Measurements from ENCODE around the gene SLC35F1.

Gene SLC35F1

GRCh38 chr6:117924690-117925089, 17.6 kb downstream of the SLC35F1 start:
- TF ChIP-seq PATZ1 (CRISPR knock-in tag; IDR thresholded peaks at IDR 0.05; ENCODE audit: borderline replicate concordance): no peak
- TF ChIP-seq ZNF8 (CRISPR knock-in tag; IDR thresholded peaks at IDR 0.05): no peak
- TF ChIP-seq ZFP3 (CRISPR knock-in tag; IDR thresholded peaks at IDR 0.05): no peak
- no peak for TF ChIP-seq PPARA (CRISPR knock-in tag; IDR thresholded peaks at IDR 0.05; ENCODE audit: borderline replicate concordance)
- no peak for TF ChIP-seq ZNF70 (CRISPR knock-in tag; IDR thresholded peaks at IDR 0.05)
- TF ChIP-seq, protein P1, sequence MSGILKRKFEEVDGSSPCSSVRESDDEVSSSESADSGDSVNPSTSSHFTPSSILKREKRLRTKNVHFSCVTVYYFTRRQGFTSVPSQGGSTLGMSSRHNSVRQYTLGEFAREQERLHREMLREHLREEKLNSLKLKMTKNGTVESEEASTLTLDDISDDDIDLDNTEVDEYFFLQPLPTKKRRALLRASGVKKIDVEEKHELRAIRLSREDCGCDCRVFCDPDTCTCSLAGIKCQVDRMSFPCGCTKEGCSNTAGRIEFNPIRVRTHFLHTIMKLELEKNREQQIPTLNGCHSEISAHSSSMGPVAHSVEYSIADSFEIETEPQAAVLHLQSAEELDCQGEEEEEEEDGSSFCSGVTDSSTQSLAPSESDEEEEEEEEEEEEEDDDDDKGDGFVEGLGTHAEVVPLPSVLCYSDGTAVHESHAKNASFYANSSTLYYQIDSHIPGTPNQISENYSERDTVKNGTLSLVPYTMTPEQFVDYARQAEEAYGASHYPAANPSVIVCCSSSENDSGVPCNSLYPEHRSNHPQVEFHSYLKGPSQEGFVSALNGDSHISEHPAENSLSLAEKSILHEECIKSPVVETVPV (CRISPR knock-in tag; IDR thresholded peaks at IDR 0.05): no peak
- no peak for TF ChIP-seq GLIS3 (CRISPR knock-in tag; IDR thresholded peaks at IDR 0.05)
- TF ChIP-seq, protein P2, sequence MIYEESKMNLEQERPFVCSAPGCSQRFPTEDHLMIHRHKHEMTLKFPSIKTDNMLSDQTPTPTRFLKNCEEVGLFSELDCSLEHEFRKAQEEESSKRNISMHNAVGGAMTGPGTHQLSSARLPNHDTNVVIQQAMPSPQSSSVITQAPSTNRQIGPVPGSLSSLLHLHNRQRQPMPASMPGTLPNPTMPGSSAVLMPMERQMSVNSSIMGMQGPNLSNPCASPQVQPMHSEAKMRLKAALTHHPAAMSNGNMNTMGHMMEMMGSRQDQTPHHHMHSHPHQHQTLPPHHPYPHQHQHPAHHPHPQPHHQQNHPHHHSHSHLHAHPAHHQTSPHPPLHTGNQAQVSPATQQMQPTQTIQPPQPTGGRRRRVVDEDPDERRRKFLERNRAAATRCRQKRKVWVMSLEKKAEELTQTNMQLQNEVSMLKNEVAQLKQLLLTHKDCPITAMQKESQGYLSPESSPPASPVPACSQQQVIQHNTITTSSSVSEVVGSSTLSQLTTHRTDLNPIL (CRISPR knock-in tag; IDR thresholded peaks at IDR 0.05; ENCODE audit: low read depth): no peak
- no peak for TF ChIP-seq ZNF565 (CRISPR knock-in tag; conservative IDR thresholded peaks at IDR 0.05; ENCODE audit: low read depth)
- TF ChIP-seq CSDC2 (CRISPR knock-in tag; IDR thresholded peaks at IDR 0.05): no peak
- no peak for TF ChIP-seq ARNTL (CRISPR knock-in tag; IDR thresholded peaks at IDR 0.05; ENCODE audit: borderline replicate concordance, low read depth)
- TF ChIP-seq BACH2 (CRISPR knock-in tag; IDR thresholded peaks at IDR 0.05; ENCODE audit: borderline replicate concordance): no peak
- no peak for TF ChIP-seq RARB (CRISPR knock-in tag; IDR thresholded peaks at IDR 0.05)
- no peak for TF ChIP-seq TCF4 (CRISPR knock-in tag; IDR thresholded peaks at IDR 0.05; ENCODE audit: borderline replicate concordance)
- no peak for ATAC-seq

DNA sequence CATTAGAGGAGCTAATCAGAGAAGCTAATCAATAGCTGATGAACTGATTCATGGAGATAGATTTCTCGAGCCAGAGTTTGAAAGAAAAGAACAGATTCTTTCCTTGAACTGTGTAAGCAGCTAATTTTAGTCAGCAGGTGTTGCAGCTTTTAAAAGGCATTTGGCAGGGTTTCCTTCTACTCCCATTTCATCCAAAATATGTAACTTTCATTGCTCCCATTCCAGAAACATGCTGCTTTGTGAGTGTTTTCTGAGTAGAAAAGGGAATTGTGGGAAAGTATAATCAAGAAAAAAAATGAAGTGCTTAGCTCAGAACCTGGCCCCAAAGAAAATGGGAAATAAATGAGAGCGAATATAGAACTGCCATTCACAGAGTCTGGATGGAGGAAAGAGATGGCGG, 20.8 kb downstream of the SLC35F1 start:
- no peak for ATAC-seq
- TF ChIP-seq CSDC2 (CRISPR knock-in tag; IDR thresholded peaks at IDR 0.05): no peak
- no peak for TF ChIP-seq OSR1 (CRISPR knock-in tag; IDR thresholded peaks at IDR 0.05)
- TF ChIP-seq, protein P1 (CRISPR knock-in tag; IDR thresholded peaks at IDR 0.05): no peak
- no peak for TF ChIP-seq BACH2 (CRISPR knock-in tag; IDR thresholded peaks at IDR 0.05; ENCODE audit: borderline replicate concordance)
- TF ChIP-seq PATZ1 (CRISPR knock-in tag; IDR thresholded peaks at IDR 0.05; ENCODE audit: borderline replicate concordance): no peak
- TF ChIP-seq ARNTL (CRISPR knock-in tag; IDR thresholded peaks at IDR 0.05; ENCODE audit: borderline replicate concordance, low read depth): no peak
- TF ChIP-seq SNAI2 (CRISPR knock-in tag; IDR thresholded peaks at IDR 0.05): no peak
- TF ChIP-seq, protein P2 (CRISPR knock-in tag; IDR thresholded peaks at IDR 0.05; ENCODE audit: low read depth): no peak
- no peak for TF ChIP-seq RARB (CRISPR knock-in tag; IDR thresholded peaks at IDR 0.05)
- TF ChIP-seq ISL1 (CRISPR knock-in tag; IDR thresholded peaks at IDR 0.05): no peak
- TF ChIP-seq ZNF8 (CRISPR knock-in tag; IDR thresholded peaks at IDR 0.05): no peak
- TF ChIP-seq PPARA (CRISPR knock-in tag; IDR thresholded peaks at IDR 0.05; ENCODE audit: borderline replicate concordance): no peak
- TF ChIP-seq ZFP30 (CRISPR knock-in tag; IDR thresholded peaks at IDR 0.05): no peak
- TF ChIP-seq POU6F1 (CRISPR knock-in tag; IDR thresholded peaks at IDR 0.05; ENCODE audit: borderline replicate concordance, low read depth): no peak
- TF ChIP-seq TCF4 (CRISPR knock-in tag; IDR thresholded peaks at IDR 0.05; ENCODE audit: borderline replicate concordance): no peak
- TF ChIP-seq ZNF565 (CRISPR knock-in tag; conservative IDR thresholded peaks at IDR 0.05; ENCODE audit: low read depth): no peak
- no peak for TF ChIP-seq TOX (CRISPR knock-in tag; IDR thresholded peaks at IDR 0.05; ENCODE audit: borderline replicate concordance)
- no peak for TF ChIP-seq ESRRG (CRISPR knock-in tag; IDR thresholded peaks at IDR 0.05)
- no peak for TF ChIP-seq ZNF70 (CRISPR knock-in tag; IDR thresholded peaks at IDR 0.05)
